ENCODE measurements around the gene PFKFB1. TPM values are rescaled to one million over a fixed set of nuclear protein-coding genes. Genes with fewer than 3 reads are reported as not detected.

The PFKFB1 gene
- total RNA-seq, 8 experiments from 2014 or later, result 0.21 to 0.69 (median 0.31) TPM; not detected in 1

GRCh38 chrX:54930291-54931049 is 63.5 kb downstream of the PFKFB1 start:
- no peak overlapping the region for H3K27ac ChIP-seq
- no peak overlapping the region for H3K4me3 ChIP-seq
- in situ Hi-C loops (cut with MboI; ENCODE audit: low pct_unique_long_range_greater_than_20kb in 2 of 9, low sequenced_read_pairs in 9 of 9, unreplicated experiment in 9 of 9), result no loop called here
- 45 to 100% (median 53%) methylated on average over 1 to 10 of the region's 17 CpGs; no CpG with 5 or more reads in 7 of the 10 experiments for WGBS, 10 experiments
- no peaks in the 10 kb centered on the region for H3K4me1 ChIP-seq (replicated peaks in 1 of 2)
- no peak for ATAC-seq (replicated peaks in 6 of 8)

- in situ Hi-C loops (cut with MboI; ENCODE audit: low pct_unique_long_range_greater_than_20kb in 2 of 9, low sequenced_read_pairs in 9 of 9, unreplicated experiment in 9 of 9), result no loop called here
- no peak for ATAC-seq (replicated peaks in 6 of 8)
- Histone ChIP-seq H3K4me1 (replicated peaks in 1 of 2) (no peaks in the 10 kb centered on the region), H3K4me3 (no peak overlapping the region), H3K27ac (no peak overlapping the region)
- WGBS, 10 experiments, result 50% methylated on average over 3 of the region's 3 CpGs; no CpG with 5 or more reads in 9 of the 10 experiments
These were observed 65.1 kb downstream of the PFKFB1 start for GRCh38 chrX:54928876-54929275.

- Histone ChIP-seq H3K4me1 (replicated peaks in 1 of 2) (peaks cover 0 to 6% of the 10 kb centered on the region in 2 donors), H3K27ac (no peak overlapping the region), H3K4me3 (no peak overlapping the region)
- WGBS, 10 experiments, result 14 to 83% methylated on average over 1 of the region's 2 CpGs; no CpG with 5 or more reads in 8 of the 10 experiments
- in situ Hi-C loops (cut with MboI; ENCODE audit: low pct_unique_long_range_greater_than_20kb in 2 of 9, low sequenced_read_pairs in 9 of 9, unreplicated experiment in 9 of 9), result no loop called here
- no peak for ATAC-seq (replicated peaks in 6 of 8)
These were observed 67.0 kb downstream of the PFKFB1 start for GRCh38 chrX:54926978-54927377.

- in situ Hi-C loops (cut with MboI; ENCODE audit: low pct_unique_long_range_greater_than_20kb in 2 of 9, low sequenced_read_pairs in 9 of 9, unreplicated experiment in 9 of 9), result no loop called here
- Histone ChIP-seq H3K4me1 (replicated peaks in 1 of 2) (peaks cover 0 to 6% of the 10 kb centered on the region in 2 donors), H3K27ac (no peak overlapping the region), H3K4me3 (no peak overlapping the region)
- WGBS, 10 experiments, result 80% methylated on average over 1 of the region's 7 CpGs; no CpG with 5 or more reads in 9 of the 10 experiments
- ATAC-seq (replicated peaks in 6 of 8), result no peak
These were observed 70.6 kb downstream of the PFKFB1 start for GRCh38 chrX:54923376-54923775.

GRCh38 chrX:54922547-54922946 is 71.4 kb downstream of the PFKFB1 start:
- H3K4me3 ChIP-seq, result peak overlapping the region in 1 of 5 donors; percentile 79
- peaks cover 0 to 6% of the 10 kb centered on the region in 2 donors for H3K4me1 ChIP-seq (replicated peaks in 1 of 2)
- ATAC-seq (replicated peaks in 6 of 8), result no peak
- WGBS, 10 experiments, result 40% methylated on average over 1 of the region's 3 CpGs; no CpG with 5 or more reads in 9 of the 10 experiments
- no peak overlapping the region for H3K27ac ChIP-seq
- in situ Hi-C loops (cut with MboI; ENCODE audit: low pct_unique_long_range_greater_than_20kb in 2 of 9, low sequenced_read_pairs in 9 of 9, unreplicated experiment in 9 of 9), result no loop called here

GRCh38 chrX:54921427-54922021 is 72.5 kb downstream of the PFKFB1 start:
- ATAC-seq (replicated peaks in 6 of 8), result peak; percentile 34 to 91 (median 86)
- Histone ChIP-seq H3K4me1 (replicated peaks in 1 of 2) (peaks cover 0 to 6% of the 10 kb centered on the region in 2 donors), H3K27ac (peak overlapping the region; percentile 78 to 82), H3K4me3 (peak overlapping the region; percentile 54 to 79 (median 63))
- in situ Hi-C loops (cut with MboI; ENCODE audit: low pct_unique_long_range_greater_than_20kb in 2 of 9, low sequenced_read_pairs in 9 of 9, unreplicated experiment in 9 of 9), result no loop called here
- no CpG with 5 or more reads among the region's 29 CpGs for WGBS, 10 experiments

GRCh38 chrX:54920610-54921426 is 73.2 kb downstream of the PFKFB1 start, which contains the start of gene TRO:
Gene TRO (plus strand): TSS chrX:54920824. CDS start chrX:54922247, 1,423 bp downstream.
- Histone ChIP-seq H3K27ac (peak within 1 kb of the TSS; percentile 78 to 82), H3K4me3 (peak within 1 kb of the TSS; percentile 54 to 79 (median 63)), H3K4me1 (replicated peaks in 1 of 2) (peaks cover 0 to 6% of the 10 kb centered on the region in 2 donors)
- ATAC-seq (replicated peaks in 6 of 8), result peak; percentile 17 to 76 (median 58)
- WGBS, 10 experiments, result 0 to 18% (median 6%) methylated on average over 1 to 14 of the region's 29 CpGs; no CpG with 5 or more reads in 5 of the 10 experiments
- in situ Hi-C loops (cut with MboI; ENCODE audit: low pct_unique_long_range_greater_than_20kb in 2 of 9, low sequenced_read_pairs in 9 of 9, unreplicated experiment in 9 of 9), result no loop called here

- in situ Hi-C loops (cut with MboI; ENCODE audit: low pct_unique_long_range_greater_than_20kb in 2 of 9, low sequenced_read_pairs in 9 of 9, unreplicated experiment in 9 of 9), result no loop called here
- ATAC-seq (replicated peaks in 6 of 8), result no peak
- no peaks in the 10 kb centered on the region for H3K4me1 ChIP-seq (replicated peaks in 1 of 2)
- no peak overlapping the region for H3K27ac ChIP-seq
- H3K4me3 ChIP-seq, result no peak overlapping the region
These were observed 84.0 kb downstream of the PFKFB1 start for GRCh38 chrX:54909941-54910340.

- WGBS, 10 experiments, result 40% methylated on average over 1 of the region's 1 CpG; no CpG with 5 or more reads in 9 of the 10 experiments
- no peak overlapping the region for H3K4me3 ChIP-seq
- no peak for ATAC-seq (replicated peaks in 6 of 8)
- H3K4me1 ChIP-seq (replicated peaks in 1 of 2), result no peaks in the 10 kb centered on the region
- in situ Hi-C loops (cut with MboI; ENCODE audit: low pct_unique_long_range_greater_than_20kb in 2 of 9, low sequenced_read_pairs in 9 of 9, unreplicated experiment in 9 of 9), result no loop called here
- H3K27ac ChIP-seq, result no peak overlapping the region
These were observed 99.8 kb downstream of the PFKFB1 start for GRCh38 chrX:54894159-54894558.

- peak in 4 of 8 experiments; percentile 28 to 74 (median 66) for ATAC-seq (replicated peaks in 6 of 8)
- H3K27ac ChIP-seq, result no peak overlapping the region
- WGBS, 10 experiments, result 0 to 50% (median 25%) methylated on average over 1 to 3 of the region's 3 CpGs; no CpG with 5 or more reads in 5 of the 10 experiments
- no peak overlapping the region for H3K4me3 ChIP-seq
- H3K4me1 ChIP-seq (replicated peaks in 1 of 2), result no peaks in the 10 kb centered on the region
- in situ Hi-C loops (cut with MboI; ENCODE audit: low pct_unique_long_range_greater_than_20kb in 2 of 9, low sequenced_read_pairs in 9 of 9, unreplicated experiment in 9 of 9), result no loop called here
These were observed 102.4 kb downstream of the PFKFB1 start for GRCh38 chrX:54891573-54891972.

- H3K27ac ChIP-seq, result no peak overlapping the region
- H3K4me1 ChIP-seq (replicated peaks in 1 of 2), result no peaks in the 10 kb centered on the region
- ATAC-seq (replicated peaks in 6 of 8), result no peak
- WGBS, 10 experiments, result 33 to 53% (median 42%) methylated on average over 1 to 3 of the region's 3 CpGs; no CpG with 5 or more reads in 7 of the 10 experiments
- no peak overlapping the region for H3K4me3 ChIP-seq
- in situ Hi-C loops (cut with MboI; ENCODE audit: low pct_unique_long_range_greater_than_20kb in 2 of 9, low sequenced_read_pairs in 9 of 9, unreplicated experiment in 9 of 9), result no loop called here
These were observed 108.2 kb downstream of the PFKFB1 start for GRCh38 chrX:54885740-54886139.

Measured in motor neuron (in vitro differentiated cells).